22Rv1 (cell line): ENCODE results near the gene ADNP2.

Source experiments
- H3K27ac ChIP-seq: fragments of 450-650 bp; 2 replicates; pipeline ENCODE4 v1.5.1; 2017
- ZFX ChIP-seq: fragments of 450-650 bp; IDR thresholded peaks from 2 replicates; pipeline ENCODE4 v1.6.1; 2017; ENCODE audit warnings: antibody characterized with exemption, borderline replicate concordance
- TF ChIP-seq, protein P1 (sequence below): fragments of 450-650 bp; IDR thresholded peaks from 2 replicates; pipeline ENCODE4 v1.5.1; 2017; ENCODE audit warnings: mild to moderate bottlenecking

Gene ADNP2

DNA sequence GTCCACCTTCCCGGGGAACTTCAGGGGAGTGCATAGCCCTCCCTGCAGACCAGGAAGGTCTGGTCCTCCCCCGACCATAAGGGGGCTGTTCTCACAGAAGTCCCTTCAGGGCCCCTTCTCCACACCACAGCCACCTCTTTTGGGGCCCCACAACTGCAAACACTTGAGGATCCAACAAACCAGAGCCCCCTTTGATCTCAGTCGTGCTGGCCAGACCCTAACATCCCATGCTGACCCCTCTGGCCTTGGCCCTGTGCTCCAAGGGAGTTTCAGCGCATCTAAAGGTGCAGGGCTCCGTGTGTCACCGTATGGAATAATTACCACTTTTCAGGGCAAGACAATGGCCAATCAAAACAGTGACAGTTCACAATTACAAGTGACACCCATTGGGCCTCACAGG is 57.7 kb downstream of the ADNP2 start:
- TF ChIP-seq ZFX: no peak
- TF ChIP-seq, protein P1, sequence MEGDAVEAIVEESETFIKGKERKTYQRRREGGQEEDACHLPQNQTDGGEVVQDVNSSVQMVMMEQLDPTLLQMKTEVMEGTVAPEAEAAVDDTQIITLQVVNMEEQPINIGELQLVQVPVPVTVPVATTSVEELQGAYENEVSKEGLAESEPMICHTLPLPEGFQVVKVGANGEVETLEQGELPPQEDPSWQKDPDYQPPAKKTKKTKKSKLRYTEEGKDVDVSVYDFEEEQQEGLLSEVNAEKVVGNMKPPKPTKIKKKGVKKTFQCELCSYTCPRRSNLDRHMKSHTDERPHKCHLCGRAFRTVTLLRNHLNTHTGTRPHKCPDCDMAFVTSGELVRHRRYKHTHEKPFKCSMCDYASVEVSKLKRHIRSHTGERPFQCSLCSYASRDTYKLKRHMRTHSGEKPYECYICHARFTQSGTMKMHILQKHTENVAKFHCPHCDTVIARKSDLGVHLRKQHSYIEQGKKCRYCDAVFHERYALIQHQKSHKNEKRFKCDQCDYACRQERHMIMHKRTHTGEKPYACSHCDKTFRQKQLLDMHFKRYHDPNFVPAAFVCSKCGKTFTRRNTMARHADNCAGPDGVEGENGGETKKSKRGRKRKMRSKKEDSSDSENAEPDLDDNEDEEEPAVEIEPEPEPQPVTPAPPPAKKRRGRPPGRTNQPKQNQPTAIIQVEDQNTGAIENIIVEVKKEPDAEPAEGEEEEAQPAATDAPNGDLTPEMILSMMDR: no peak
- no peak overlapping the region for H3K27ac ChIP-seq

DNA sequence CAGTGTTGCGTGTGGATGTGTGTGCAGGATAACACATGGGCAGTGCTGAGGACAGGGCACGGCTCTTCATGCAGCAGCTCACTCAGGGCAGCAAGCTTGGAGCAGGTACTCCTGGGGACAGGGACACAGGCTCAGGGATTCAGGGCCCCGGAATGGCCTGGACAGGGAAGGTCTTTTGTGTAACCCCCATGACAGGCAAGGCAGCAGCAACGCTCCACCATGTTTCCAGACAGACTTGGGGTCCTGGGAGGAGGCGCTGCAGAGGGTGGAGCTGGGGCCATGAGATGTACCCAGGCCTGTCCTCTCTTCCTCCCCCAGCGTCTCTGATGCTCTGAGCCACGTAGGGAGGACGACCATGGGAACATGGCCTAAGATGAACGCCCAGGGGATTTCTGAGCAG is 58.3 kb downstream of the ADNP2 start:
- TF ChIP-seq, protein P1: no peak
- no peak for TF ChIP-seq ZFX
- no peak overlapping the region for H3K27ac ChIP-seq

DNA sequence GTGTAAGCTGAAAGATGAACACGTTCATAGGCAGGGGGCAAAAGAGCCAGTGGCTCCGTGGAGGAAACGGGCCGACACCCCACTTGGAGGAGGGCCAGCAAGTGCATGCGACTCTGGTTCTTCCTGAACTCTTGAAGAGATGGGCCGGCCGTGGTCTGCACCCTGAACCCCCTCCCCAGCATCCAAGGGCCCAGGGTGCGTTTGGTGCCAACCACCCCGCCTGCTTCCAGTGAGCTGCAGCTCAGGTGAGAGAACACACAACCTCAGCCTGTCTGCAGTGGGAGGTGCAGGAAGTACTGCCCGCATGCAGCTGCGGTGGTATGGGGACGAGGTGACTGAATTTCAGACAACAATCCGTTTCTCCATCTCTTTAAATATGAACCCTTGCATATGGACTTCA is 58.9 kb downstream of the ADNP2 start:
- no peak overlapping the region for H3K27ac ChIP-seq
- no peak for TF ChIP-seq ZFX
- TF ChIP-seq, protein P1: no peak

DNA sequence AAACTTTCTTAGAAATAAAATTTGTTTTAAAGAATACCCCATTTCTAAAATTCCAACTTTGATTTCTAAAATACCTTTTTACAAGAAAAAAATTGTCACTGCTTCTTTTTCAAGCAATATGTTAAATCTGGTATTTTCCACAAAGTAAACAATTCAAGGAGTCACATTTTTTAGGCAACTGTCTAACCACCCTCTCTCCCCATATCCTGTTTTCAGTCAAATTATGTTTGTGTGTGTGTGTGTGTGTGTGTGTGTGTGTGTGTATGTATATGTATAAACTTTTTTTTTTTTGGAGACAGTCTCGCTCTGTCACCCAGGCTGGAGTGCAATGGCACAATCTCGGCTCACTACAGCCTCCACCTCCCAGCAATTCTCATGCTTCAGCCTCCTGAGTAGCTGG is 59.3 kb downstream of the ADNP2 start:
- no peak for TF ChIP-seq ZFX
- TF ChIP-seq, protein P1: no peak

DNA sequence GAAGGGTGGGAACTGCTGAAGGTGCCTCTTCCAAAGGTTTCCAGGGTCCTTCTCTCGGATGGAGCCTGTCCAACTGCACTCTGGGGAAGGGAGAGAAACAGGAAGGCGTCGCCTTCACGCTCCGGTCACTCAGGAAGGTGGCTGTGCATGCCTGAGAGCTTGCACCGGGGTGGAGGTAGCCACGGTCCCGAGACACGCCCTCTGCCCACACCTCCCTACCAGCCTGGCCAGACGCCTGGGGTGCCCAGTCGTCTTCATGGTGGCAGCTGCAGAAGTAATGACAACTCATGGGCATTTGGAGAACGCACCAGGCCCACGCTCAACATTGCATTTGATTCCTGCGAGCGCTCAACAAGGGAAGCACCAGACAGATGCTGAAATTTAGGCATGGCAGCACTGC is 59.9 kb downstream of the ADNP2 start:
- TF ChIP-seq ZFX: no peak
- TF ChIP-seq, protein P1: no peak

More for the DNA sequence above, 59.3 kb downstream of the ADNP2 start:
- no peak overlapping the region for H3K27ac ChIP-seq

DNA sequence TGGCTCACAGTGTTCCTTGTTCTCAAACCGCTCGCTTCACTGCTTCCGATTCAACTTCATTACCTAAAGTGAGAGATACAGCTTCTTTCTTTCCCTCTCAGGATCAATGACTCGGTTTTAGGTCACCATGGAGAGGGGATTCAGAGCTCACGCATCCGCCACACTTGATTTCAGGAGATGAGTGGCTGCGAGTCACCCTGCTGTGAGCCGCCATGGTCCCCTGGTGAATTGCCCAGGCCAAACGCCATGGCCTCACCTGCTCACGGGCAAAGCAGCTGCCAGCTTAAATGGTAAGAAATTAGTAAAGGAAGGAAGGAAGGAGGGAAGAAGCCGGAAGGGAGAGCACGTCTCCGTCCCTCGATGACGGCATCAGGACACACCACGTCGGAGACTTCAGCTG is 60.5 kb downstream of the ADNP2 start:
- TF ChIP-seq, protein P1: no peak
- TF ChIP-seq ZFX: no peak
- no peak overlapping the region for H3K27ac ChIP-seq

More for the DNA sequence above, 59.9 kb downstream of the ADNP2 start:
- H3K27ac ChIP-seq: no peak overlapping the region

DNA sequence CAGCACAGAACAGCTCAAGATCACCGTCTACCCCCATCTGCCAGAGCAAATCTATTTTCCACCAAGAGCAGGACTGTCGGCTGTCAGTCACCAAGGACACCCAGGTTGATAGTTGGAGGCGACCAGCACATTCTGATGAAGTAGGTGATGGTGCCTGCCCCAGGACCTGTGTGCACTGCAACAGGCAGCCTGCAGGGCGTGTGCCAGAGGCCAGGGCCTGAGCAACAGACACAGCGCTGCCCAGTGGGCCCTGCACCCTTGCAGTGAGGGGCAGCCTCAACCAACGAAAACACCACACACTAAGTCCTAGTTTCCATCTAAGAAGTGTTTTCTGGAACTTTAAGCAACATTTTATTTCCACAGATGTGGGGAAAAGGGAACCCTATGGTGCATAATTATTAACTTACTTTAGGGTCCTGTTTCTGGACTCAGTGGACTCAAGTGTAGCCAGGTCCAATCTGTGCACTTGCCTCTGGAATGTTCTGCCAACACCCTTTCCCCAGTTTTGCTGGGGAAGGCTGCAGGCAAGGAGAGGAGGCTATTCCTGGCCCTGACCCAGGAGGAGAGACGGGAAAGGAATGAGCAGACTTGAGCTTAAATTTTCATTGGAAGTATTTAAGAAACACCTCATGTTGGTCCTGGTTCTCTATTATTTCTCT is 61.5 kb downstream of the ADNP2 start:
- TF ChIP-seq, protein P1: no peak
- TF ChIP-seq ZFX: no peak
- H3K27ac ChIP-seq: no peak overlapping the region
